GM12878 (cell line): Measurements from ENCODE around the gene HGS. TPM values are rescaled to one million over a fixed set of nuclear protein-coding genes. Genes with fewer than 3 reads are reported as not detected.

Experiments
- ATAC-seq: fragments of 200-7000 bp; cut with Tn5 transposase; 3 replicates; pipeline ENCODE4 v1.9.1; 2020; ENCODE audit warnings: mild to moderate bottlenecking, moderate library complexity
- BruUV-seq: library from RNA; stranded (reverse); fragments of 400-500 nt; replicated peaks from 2 replicates; lab custom pipeline; 2021; lab: Mats Ljungman, UMichigan
- CTCF ChIA-PET: fragments of 300-600 bp; sonication (Branson Sonifier 250); formaldehyde crosslinking; extraction: SDS; loops from one replicate; lab custom pipeline; 2021; ENCODE audit warnings: inconsistent platforms; lab: Yijun Ruan, JAX
- POLR2A ChIA-PET: fragments of 350-600 bp; formaldehyde crosslinking; extraction: SDS; loops from one replicate; lab custom pipeline; 2021; ENCODE audit warnings: inconsistent platforms; lab: Charles Lee
- RAD21 ChIA-PET: fragments of 300-600 bp; sonication (Branson Sonifier 250); formaldehyde crosslinking; loops from one replicate; lab custom pipeline; 2023; ENCODE audit warnings: antibody characterized with exemption; ENCODE audit not compliant: unreplicated experiment; lab: Charles Lee
- SMC1A ChIA-PET: fragments of 300-600 bp; sonication (Branson Sonifier 250); formaldehyde crosslinking; loops from one replicate; lab custom pipeline; 2023; ENCODE audit not compliant: unreplicated experiment, uncharacterized antibody; lab: Charles Lee
- DNase-seq: peaks from one replicate; pipeline ENCODE4 v3.0.0-alpha.2; 2011; ENCODE audit warnings: low read depth, low spot score
- FAIRE-seq: peaks from 3 replicates; lab custom pipeline; 2011; peaks lifted over from hg19 to GRCh38; lab: Jason Lieb, UNC
- H2AFZ ChIP-seq: 2 replicates; pipeline ENCODE4 v1.6.0; 2011; ENCODE audit warnings: low read depth, low read length, control low read depth; ENCODE audit not compliant: control insufficient read depth
- H3K27ac ChIP-seq: 2 replicates; pipeline ENCODE4 v1.5.1; 2011; ENCODE audit warnings: control low read depth; ENCODE audit not compliant: control insufficient read depth, insufficient read depth
- H3K27me3 ChIP-seq, 2 experiments: replicated peaks in 1 of 2; 2 replicates each; pipeline versions ENCODE4 v1.6.0 to v1.6.1; 2011; ENCODE audit warnings: low read length in 1 of 2; ENCODE audit not compliant: control insufficient read depth in 2 of 2, insufficient read depth in 2 of 2
- H3K36me3 ChIP-seq, 2 experiments: 2 replicates each; pipeline ENCODE4 v1.5.1; 2011; ENCODE audit warnings: low read length in 1 of 2; ENCODE audit not compliant: control insufficient read depth in 2 of 2, insufficient read depth in 2 of 2
- H3K4me1 ChIP-seq: 2 replicates; pipeline ENCODE4 v1.6.1; 2011; ENCODE audit warnings: mild to moderate bottlenecking, low read length, moderate library complexity, mixed read lengths; ENCODE audit not compliant: control insufficient read depth, insufficient read depth
- H3K4me2 ChIP-seq: 2 replicates; pipeline ENCODE4 v1.6.0; 2011; ENCODE audit warnings: control low read depth; ENCODE audit not compliant: control insufficient read depth, insufficient read depth
- H3K4me3 ChIP-seq: fragments of 200-600 bp; sonication (generic); 2 replicates; pipeline ENCODE4 v1.5.1; 2016
- H3K79me2 ChIP-seq: 2 replicates; pipeline ENCODE4 v1.6.0; 2011; ENCODE audit warnings: low read length; ENCODE audit not compliant: control insufficient read depth, insufficient read depth
- H3K9ac ChIP-seq: 2 replicates; pipeline ENCODE4 v1.8.0; 2011; ENCODE audit warnings: low read length, control low read depth, mixed read lengths; ENCODE audit not compliant: control insufficient read depth, insufficient read depth
- H3K9me3 ChIP-seq: replicated peaks from 3 replicates; pipeline ENCODE4 v1.5.1; 2011; ENCODE audit warnings: mild to moderate bottlenecking, low read length; ENCODE audit not compliant: control insufficient read depth, insufficient read depth
- H4K20me1 ChIP-seq: 2 replicates; pipeline ENCODE4 v1.6.0; 2011; ENCODE audit not compliant: control insufficient read depth, insufficient read depth
- CUX1 ChIP-seq: IDR thresholded peaks from 2 replicates; pipeline ENCODE4 v1.6.1; 2012; ENCODE audit warnings: improper control_type of control experiment, low read depth, low read length; ENCODE audit not compliant: insufficient replicate concordance
- DPF2 ChIP-seq: fragments of 450-650 bp; IDR thresholded peaks from 2 replicates; pipeline ENCODE4 v1.6.1; 2017; ENCODE audit warnings: mild to moderate bottlenecking
- FOXK2 ChIP-seq: fragments of 450-650 bp; IDR thresholded peaks from 2 replicates; pipeline ENCODE4 v1.6.1; 2017; ENCODE audit warnings: mild to moderate bottlenecking, moderate library complexity
- MTA3 ChIP-seq: IDR thresholded peaks from 2 replicates; pipeline ENCODE4 v1.6.1; 2012; ENCODE audit warnings: low read length, inconsistent platforms, borderline replicate concordance
- NBN ChIP-seq: fragments of 450-650 bp; IDR thresholded peaks from 2 replicates; pipeline ENCODE4 v1.6.1; 2016
- NFIC ChIP-seq: IDR thresholded peaks from 2 replicates; pipeline ENCODE4 v1.6.1; 2012; ENCODE audit warnings: low read depth, mild to moderate bottlenecking, inconsistent platforms, low read length, moderate library complexity
- NRF1 ChIP-seq: conservative IDR thresholded peaks from 2 replicates; pipeline ENCODE4 v1.6.1; 2011; ENCODE audit warnings: mild to moderate bottlenecking, low read depth, low read length, improper control_type of control experiment
- POLR2A ChIP-seq: IDR thresholded peaks from 2 replicates; pipeline ENCODE4 v1.6.1; 2011; ENCODE audit warnings: low read depth, mild to moderate bottlenecking, low read length
- RB1 ChIP-seq: fragments of 450-650 bp; formaldehyde crosslinking; IDR thresholded peaks from 2 replicates; pipeline ENCODE4 v1.6.1; 2017; ENCODE audit warnings: mild to moderate bottlenecking, borderline replicate concordance
- RELA ChIP-seq: fragments of 450-650 bp; IDR thresholded peaks from 2 replicates; pipeline ENCODE4 v1.8.0; 2014; ENCODE audit warnings: borderline replicate concordance; ENCODE audit not compliant: partially characterized antibody
- RFX5 ChIP-seq: IDR thresholded peaks from 2 replicates; pipeline ENCODE4 v1.6.1; 2011; ENCODE audit warnings: low read depth, low read length, improper control_type of control experiment
- SKIL ChIP-seq: fragments of 450-650 bp; IDR thresholded peaks from 2 replicates; pipeline ENCODE4 v1.6.1; 2017; ENCODE audit warnings: mild to moderate bottlenecking, low read depth, inconsistent platforms; ENCODE audit not compliant: poor library complexity, severe bottlenecking
- SREBF1 ChIP-seq: IDR thresholded peaks from 2 replicates; pipeline ENCODE4 v1.6.1; 2012; ENCODE audit warnings: mild to moderate bottlenecking, low read length
- STAT3 ChIP-seq: IDR thresholded peaks from 2 replicates; pipeline ENCODE4 v1.6.1; 2011; ENCODE audit warnings: low read depth, low read length, improper control_type of control experiment
- TBL1XR1 ChIP-seq: IDR thresholded peaks from 2 replicates; pipeline ENCODE4 v1.6.1; 2012; ENCODE audit warnings: low read depth, low read length, improper control_type of control experiment
- TCF3 ChIP-seq: IDR thresholded peaks from 2 replicates; pipeline ENCODE4 v1.6.1; 2012; ENCODE audit warnings: low read depth, mild to moderate bottlenecking, low read length, borderline replicate concordance; ENCODE audit not compliant: insufficient read depth
- ZNF384 ChIP-seq: IDR thresholded peaks from 2 replicates; pipeline ENCODE4 v1.6.1; 2012; ENCODE audit warnings: low read depth, mild to moderate bottlenecking, low read length, improper control_type of control experiment, borderline replicate concordance
- WGBS: methylation state at CpG from one replicate; pipeline ENCODE4 v1.1.6; 2016; ENCODE audit warnings: low lambda C conversion rate; ENCODE audit not compliant: insufficient replicate concordance, insufficient coverage; ENCODE audit errors: missing lambda C conversion rate; 5-methylcytosine and 5-hydroxymethylcytosine counted together
- in situ Hi-C: fragments of 300-500 bp; cut with MboI; formaldehyde crosslinking; loops from 9 replicates; pipeline ENCODE4 v1.14.3; 2018; ENCODE audit warnings: mixed read lengths
- intact Hi-C: fragments of 100-400 bp; cut with micrococcal nuclease; formaldehyde crosslinking; loops from one replicate; pipeline ENCODE4 v1.14.2; 2022; ENCODE audit not compliant: unreplicated experiment
- polyA plus RNA-seq, 11 experiments: library from polyadenylated mRNA; depleted of rRNA in 4 of 11; unstranded in 6 of 11; stranded (reverse) in 5 of 11; fragments of >200 nt; fragmentation: Nextera tagmentation in 4 of 11; fragmentation: Illumina TruSeq in 1 of 11; extraction: Ambion mirVana in 4 of 11; extraction: Trizol in 1 of 11; gene quantifications; 1 replicate in 1 of 11; 2 replicates in 10 of 11; pipeline versions ENCODE4 v1.2.1 to v1.2.3, GENCODE V29; 2011 to 2016; ENCODE audit warnings: inconsistent platforms in 2 of 11, missing spikeins in 2 of 11, low read depth in 1 of 11
- total RNA-seq, 4 experiments: library from RNA; depleted of rRNA in 3 of 4; stranded (reverse); fragments of >200 nt in 3 of 4; fragmentation: Illumina TruSeq in 1 of 4; extraction: Trizol in 1 of 4; gene quantifications; 2 replicates each; pipeline versions ENCODE4 v1.2.1 to v1.2.3, GENCODE V29; 2013 to 2021

Gene HGS
- total and polyA plus RNA-seq, 10 of the 15 experiments (the other 5 are each of a cell fraction or from before 2014, with no cell fraction given): 2.2 to 85.6 (median 55.3) TPM

- TF ChIP-seq CUX1: no peak
- no peak for TF ChIP-seq TBL1XR1
- no peak for TF ChIP-seq NFIC
Measured at GRCh38 chr17:81681672-81682071, 2.1 kb upstream of the HGS start (continued).

GRCh38 chr17:81682565-81683207 lies 1.1 kb upstream of the HGS start:
- H3K9ac ChIP-seq: peak overlapping the region; percentile 74
- WGBS: 46% methylated on average over 19 of the region's 19 CpGs
- ChIA-PET POLR2A (interaction anchor here (1.0 to 4.0 kb wide), 3 partner anchors 17 to 29 kb away, joined by 3 to 32 read pairs (median 6); partner anchors contain the start of gene MRPL12), RAD21 (interaction anchor here (0.6 to 1.9 kb wide), 6 partner anchors 17 to 1034 kb away, joined by 3 to 6 read pairs (median 4); partner anchors contain the start of genes FN3KRP and MRPL12), CTCF (interaction anchor here (1.1 to 1.5 kb wide), 3 partner anchors 8 to 82 kb away, joined by 3 to 5 read pairs (median 4); no protein-coding TSS in a partner anchor), SMC1A (interaction anchor here (1.1 kb wide), 1 partner anchor 30 kb away, joined by 3 read pairs; no protein-coding TSS in a partner anchor)
- ATAC-seq: no peak
- no peaks in the 10 kb centered on the region for H3K9me3 ChIP-seq
- in situ Hi-C loops: no loop called here
- H3K27me3 ChIP-seq: no peaks in the 10 kb centered on the region
- no TSS peak for BruUV-seq
- peaks cover 11% of the 10 kb centered on the region for H3K4me1 ChIP-seq
- H3K4me3 ChIP-seq: peak overlapping the region; percentile 75
- H3K79me2 ChIP-seq: peaks cover 38% of the 10 kb centered on the region
- no peak for FAIRE-seq
- H3K4me2 ChIP-seq: peak overlapping the region; percentile 72
- H2AFZ ChIP-seq: no peak overlapping the region
- peaks cover 8% of the 10 kb centered on the region; the same call in 1 of the 2 replicates for H4K20me1 ChIP-seq
- intact Hi-C loops: loop anchor here (2.0 kb wide), 1 partner anchor 20 kb away; the partner anchor contains the start of gene MRPL12
- H3K27ac ChIP-seq: peak overlapping the region; percentile 36; the same call in 1 of the 2 replicates
- peaks cover 0 to 7% of the 10 kb centered on the region in 2 experiments; a peak in 3 of 4 replicates for H3K36me3 ChIP-seq
- no peak for DNase-seq
- TF ChIP-seq MTA3: no peak
- no peak for TF ChIP-seq NRF1
- TF ChIP-seq POLR2A: no peak
- no peak for TF ChIP-seq RELA
- no peak for TF ChIP-seq FOXK2
- no peak for TF ChIP-seq SKIL
- TF ChIP-seq ZNF384: no peak
- no peak for TF ChIP-seq SREBF1
- TF ChIP-seq NBN: no peak
- TF ChIP-seq STAT3: no peak
- TF ChIP-seq TCF3: no peak
- TF ChIP-seq DPF2: no peak
- TF ChIP-seq RFX5: no peak
- TF ChIP-seq RB1: no peak
